Fibroblast of villous mesenchyme (primary cell): ENCODE measurements around the gene KCNH6. TPM values are rescaled to one million over a fixed set of nuclear protein-coding genes. Genes with fewer than 3 reads are reported as not detected.

Experiments
- DNase-seq: peaks from one replicate; pipeline ENCODE4 v3.0.0-alpha.2; 2010; ENCODE audit warnings: low read depth
- H3K4me3 ChIP-seq: 2 replicates; pipeline ENCODE4 v1.5.1; 2011; ENCODE audit warnings: low read depth, mild to moderate bottlenecking, low read length
- CTCF ChIP-seq: IDR thresholded peaks from 2 replicates; pipeline ENCODE4 v1.5.1; 2012; ENCODE audit warnings: low read depth, mild to moderate bottlenecking, low read length; ENCODE audit not compliant: insufficient read depth
- total RNA-seq: library from RNA; depleted of rRNA; stranded (reverse); fragments of >200 nt; gene quantifications from 2 replicates; pipeline ENCODE4 v1.2.3, GENCODE V29; 2012

The KCNH6 gene
- total RNA-seq, 1 donor = under 0.01 TPM

DNA sequence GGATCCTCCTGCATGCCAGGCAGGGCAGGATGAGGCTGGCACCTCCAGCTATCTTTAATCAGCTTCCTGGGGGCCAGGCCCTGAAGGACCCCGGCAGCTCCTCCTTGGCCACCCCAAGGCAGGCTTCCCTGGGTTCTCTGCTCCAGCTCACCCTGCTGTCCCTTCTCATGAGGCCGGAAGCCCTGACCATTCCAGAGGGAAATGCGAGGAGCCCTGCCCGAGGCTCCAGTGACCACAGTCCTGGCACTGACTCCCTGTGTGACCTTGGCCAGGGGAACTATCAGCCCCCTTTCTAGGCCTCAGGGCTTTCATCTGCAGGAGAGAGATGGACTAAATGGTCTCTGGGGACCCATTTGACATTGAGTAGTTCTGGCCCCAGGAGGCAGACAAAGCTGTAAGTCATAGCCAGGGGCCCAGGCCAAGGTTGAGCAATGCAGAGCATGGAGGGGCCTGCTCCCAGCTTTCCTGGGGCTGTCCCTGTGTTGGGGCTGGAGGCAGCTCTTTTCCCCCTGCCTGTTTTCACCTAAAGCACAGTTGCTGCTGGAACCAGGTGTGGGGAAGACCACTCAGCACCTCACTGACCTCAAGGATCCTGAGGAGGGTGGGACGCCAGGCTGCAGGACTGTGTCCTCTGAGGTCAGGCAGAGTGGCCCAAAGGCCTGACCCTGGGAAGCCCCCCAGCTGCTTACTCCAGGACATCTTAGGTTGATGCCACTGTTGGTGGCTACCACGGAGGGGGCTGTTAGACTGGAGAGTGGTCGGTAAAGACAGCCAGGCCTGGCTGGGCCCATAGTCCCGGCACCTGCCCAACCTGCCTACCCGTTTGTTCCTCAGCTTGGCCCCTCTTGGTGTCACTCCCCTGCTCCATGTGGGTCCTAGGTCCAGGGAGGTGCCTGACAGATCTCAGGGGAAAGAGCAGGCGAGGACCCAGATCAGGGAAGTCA is 8.1 kb downstream of the KCNH6 start:
- H3K4me3 ChIP-seq = no peak overlapping the region
- no peak for DNase-seq
- no peak for TF ChIP-seq CTCF

GRCh38 chr17:63533433-63534077 is 10.4 kb downstream of the KCNH6 start:
- no peak overlapping the region for H3K4me3 ChIP-seq
- no peak for DNase-seq
- no peak for TF ChIP-seq CTCF

- TF ChIP-seq CTCF = no peak
- no peak overlapping the region for H3K4me3 ChIP-seq
- DNase-seq = no peak
These were observed 11.0 kb downstream of the KCNH6 start for GRCh38 chr17:63534078-63534570.

GRCh38 chr17:63534816-63535455 is 11.8 kb downstream of the KCNH6 start:
- no peak overlapping the region for H3K4me3 ChIP-seq
- TF ChIP-seq CTCF = no peak
- DNase-seq = no peak

DNA sequence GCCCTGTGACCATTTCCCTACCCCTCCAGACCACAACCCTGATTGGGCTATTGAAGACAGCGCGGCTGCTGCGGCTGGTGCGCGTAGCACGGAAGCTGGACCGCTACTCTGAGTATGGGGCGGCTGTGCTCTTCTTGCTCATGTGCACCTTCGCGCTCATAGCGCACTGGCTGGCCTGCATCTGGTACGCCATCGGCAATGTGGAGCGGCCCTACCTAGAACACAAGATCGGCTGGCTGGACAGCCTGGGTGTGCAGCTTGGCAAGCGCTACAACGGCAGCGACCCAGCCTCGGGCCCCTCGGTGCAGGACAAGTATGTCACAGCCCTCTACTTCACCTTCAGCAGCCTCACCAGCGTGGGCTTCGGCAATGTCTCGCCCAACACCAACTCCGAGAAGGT is 12.5 kb downstream of the KCNH6 start:
- no peak for DNase-seq
- TF ChIP-seq CTCF = no peak

GRCh38 chr17:63537001-63537400 is 13.8 kb downstream of the KCNH6 start:
- no peak for DNase-seq
- no peak for TF ChIP-seq CTCF
- no peak overlapping the region for H3K4me3 ChIP-seq

More for the DNA sequence above, 12.5 kb downstream of the KCNH6 start:
- H3K4me3 ChIP-seq = no peak overlapping the region
